CD4-positive, CD25-positive, alpha-beta regulatory T cell (primary cell): ENCODE measurements around the gene RAMAC. TPM values are rescaled to one million over a fixed set of nuclear protein-coding genes. Genes with fewer than 3 reads are reported as not detected.
A peak's percentile ranks its signal among the peaks of the same experiment; 100 is the strongest.
"Not testable (repeated sequence)": the region's sequence is repeated elsewhere in the genome, so short reads cannot be mapped to it uniquely, and the experiment has no call there.

Experiments
- ATAC-seq, 2 donors: fragments of 150-1000 bp; cut with Tn5 transposase; one replicate each; pipeline ENCODE4 v1.10.0; 2021; ENCODE audit warnings: low read depth in 2 of 2, moderate number of reproducible peaks in 2 of 2, moderate library complexity in 1 of 2
- DNase-seq, 3 donors: peaks; one replicate each; pipeline versions ENCODE4 v3.0.0 to v3.0.0-alpha.2; 2012 to 2022; ENCODE audit warnings: mixed read lengths in 1 of 3
- H3K27ac ChIP-seq: one replicate; pipeline ENCODE4 v1.7.0; 2013; ENCODE audit warnings: mild to moderate bottlenecking, low read length; ENCODE audit not compliant: insufficient read depth, poor library complexity, severe bottlenecking
- H3K27me3 ChIP-seq: one replicate; pipeline ENCODE4 v1.7.0; 2013; ENCODE audit warnings: low read length; ENCODE audit not compliant: control insufficient read depth, insufficient read depth
- H3K36me3 ChIP-seq: one replicate; pipeline ENCODE4 v1.7.0; 2013; ENCODE audit warnings: mild to moderate bottlenecking, low read length, moderate library complexity; ENCODE audit not compliant: control insufficient read depth, insufficient read depth
- H3K4me1 ChIP-seq: 2 replicates; pipeline ENCODE4 v1.7.0; 2013; ENCODE audit warnings: mild to moderate bottlenecking, low read length; ENCODE audit not compliant: insufficient read depth, control insufficient read depth, poor library complexity, severe bottlenecking
- H3K4me3 ChIP-seq: one replicate; pipeline ENCODE4 v1.7.0; 2013; ENCODE audit warnings: low read depth, mild to moderate bottlenecking, low read length, moderate library complexity
- H3K9me3 ChIP-seq, 2 experiments: 1 replicate in 1 of 2; 2 replicates in 1 of 2; pipeline ENCODE4 v1.7.0; 2013; ENCODE audit warnings: low read length in 2 of 2, mild to moderate bottlenecking in 1 of 2, moderate library complexity in 1 of 2; ENCODE audit not compliant: control insufficient read depth in 2 of 2
- H3K27ac Mint-ChIP-seq, 3 donors: one replicate each; pipeline ENCODE4 v1.8.0; 2020 to 2022; ENCODE audit warnings: mild to moderate bottlenecking in 3 of 3, mixed read lengths in 3 of 3, moderate library complexity in 2 of 3
- H3K27me3 Mint-ChIP-seq: one replicate; pipeline ENCODE4 v1.8.0; 2022; ENCODE audit warnings: mild to moderate bottlenecking, mixed read lengths
- H3K36me3 Mint-ChIP-seq: one replicate; pipeline ENCODE4 v1.8.0; 2020; ENCODE audit warnings: mixed read lengths
- H3K4me1 Mint-ChIP-seq, 4 donors: one replicate each; pipeline ENCODE4 v1.8.0; 2020 to 2022; ENCODE audit warnings: mixed read lengths in 4 of 4, mild to moderate bottlenecking in 1 of 4
- H3K4me3 Mint-ChIP-seq, 4 donors: one replicate each; pipeline ENCODE4 v1.8.0; 2020 to 2022; ENCODE audit warnings: mild to moderate bottlenecking in 4 of 4, mixed read lengths in 4 of 4, moderate library complexity in 3 of 4
- H3K9me3 Mint-ChIP-seq, 7 donors: one replicate each; pipeline ENCODE4 v1.8.0; 2020 to 2022; ENCODE audit warnings: mixed read lengths in 7 of 7, mild to moderate bottlenecking in 3 of 7, moderate library complexity in 2 of 7
- polyA plus RNA-seq, 4 donors: library from polyadenylated mRNA; unstranded; fragments of 300-500 nt; fragmentation: Illumina TruSeq; gene quantifications; one replicate each; pipeline ENCODE4 v1.2.3, GENCODE V29; 2021
- total RNA-seq: library from RNA; stranded (reverse); gene quantifications from one replicate; pipeline ENCODE4 v1.2.3, GENCODE V29; 2022

The RAMAC gene
- total and polyA plus RNA-seq, 5 donors from 2014 or later, result 23.9 to 48.1 (median 41.3) TPM

DNA sequence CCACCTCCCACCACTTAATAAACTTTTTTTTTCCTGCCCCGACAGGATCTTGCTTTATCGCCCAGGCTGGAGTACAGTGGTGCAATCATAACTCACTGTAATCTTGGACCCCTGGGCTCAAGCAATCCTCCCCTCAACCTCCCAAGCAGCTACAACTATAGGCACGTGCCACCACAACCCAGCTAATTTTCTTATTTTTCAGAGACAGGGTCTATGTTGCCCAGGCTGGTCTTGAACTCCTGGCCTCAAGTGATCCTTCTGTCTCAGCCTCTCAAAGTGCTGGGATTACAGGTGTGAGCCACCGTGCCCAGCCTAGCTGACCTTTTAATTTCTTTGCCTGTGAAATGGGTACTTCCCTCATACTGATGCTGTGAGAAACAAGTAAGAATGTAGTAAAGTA lies 29.4 kb downstream of the RAMAC start:
- no peaks in the 10 kb centered on the region for H3K9me3 ChIP-seq
- DNase-seq, result no peak
- Mint-ChIP-seq H3K27ac (no peak overlapping the region), H3K9me3 (no peaks in the 10 kb centered on the region), H3K4me1 (peaks cover 27 to 51% (median 32%) of the 10 kb centered on the region in 4 donors), H3K36me3 (peaks cover 1% of the 10 kb centered on the region), H3K27me3 (no peaks in the 10 kb centered on the region), H3K4me3 (peak overlapping the region in 1 of 4 donors; percentile 61)
- H3K36me3 ChIP-seq, result peaks cover 26% of the 10 kb centered on the region
- no peaks in the 10 kb centered on the region for H3K27me3 ChIP-seq
- H3K4me1 ChIP-seq, result peaks cover 17% of the 10 kb centered on the region
- ATAC-seq, result no peak
- H3K27ac ChIP-seq, result no peak overlapping the region
- H3K4me3 ChIP-seq, result no peak overlapping the region

GRCh38 chr15:83016906-83017305 lies 30.9 kb downstream of the RAMAC start:
- DNase-seq, result no peak
- ATAC-seq, result no peak
- Mint-ChIP-seq H3K4me3 (peak overlapping the region in 1 of 4 donors; percentile 23), H3K27me3 (no peaks in the 10 kb centered on the region), H3K4me1 (peaks cover 17 to 39% (median 24%) of the 10 kb centered on the region in 4 donors), H3K9me3 (no peaks in the 10 kb centered on the region), H3K36me3 (peaks cover 4% of the 10 kb centered on the region), H3K27ac (no peak overlapping the region)
- H3K27ac ChIP-seq, result no peak overlapping the region
- no peaks in the 10 kb centered on the region for H3K9me3 ChIP-seq
- H3K4me3 ChIP-seq, result no peak overlapping the region
- peaks cover 7% of the 10 kb centered on the region for H3K4me1 ChIP-seq
- no peaks in the 10 kb centered on the region for H3K27me3 ChIP-seq
- H3K36me3 ChIP-seq, result peaks cover 36% of the 10 kb centered on the region

- no peak for ATAC-seq
- Mint-ChIP-seq H3K27ac (no peak overlapping the region), H3K4me1 (peaks cover 5 to 26% (median 15%) of the 10 kb centered on the region in 4 donors), H3K9me3 (no peaks in the 10 kb centered on the region), H3K27me3 (no peaks in the 10 kb centered on the region), H3K4me3 (no peak overlapping the region), H3K36me3 (peaks cover 4% of the 10 kb centered on the region)
- Histone ChIP-seq H3K27ac (no peak overlapping the region), H3K9me3 (no peaks in the 10 kb centered on the region), H3K36me3 (peaks cover 36% of the 10 kb centered on the region), H3K4me1 (no peaks in the 10 kb centered on the region), H3K27me3 (no peaks in the 10 kb centered on the region), H3K4me3 (no peak overlapping the region)
- no peak for DNase-seq
Measured at GRCh38 chr15:83018436-83018835, 32.4 kb downstream of the RAMAC start.

- no peak overlapping the region for H3K4me3 Mint-ChIP-seq
- no peak overlapping the region for H3K27ac Mint-ChIP-seq
- peaks cover 38% of the 10 kb centered on the region for H3K36me3 ChIP-seq
- H3K27me3 ChIP-seq, result no peaks in the 10 kb centered on the region
- no peaks in the 10 kb centered on the region for H3K9me3 Mint-ChIP-seq
- DNase-seq (no peak), ATAC-seq (no peak)
- H3K4me1 Mint-ChIP-seq, result peaks cover 0 to 22% (median 10%) of the 10 kb centered on the region in 4 donors
- H3K4me3 ChIP-seq, result no peak overlapping the region
- peaks cover 22% of the 10 kb centered on the region for H3K36me3 Mint-ChIP-seq
- no peaks in the 10 kb centered on the region for H3K27me3 Mint-ChIP-seq
- no peaks in the 10 kb centered on the region for H3K9me3 ChIP-seq
- H3K4me1 ChIP-seq, result no peaks in the 10 kb centered on the region
- H3K27ac ChIP-seq, result no peak overlapping the region
Measured at GRCh38 chr15:83030021-83030420, 44.0 kb downstream of the RAMAC start.

GRCh38 chr15:83031234-83031633 lies 45.2 kb downstream of the RAMAC start:
- not testable (repeated sequence) for H3K4me3 ChIP-seq, H3K9me3 Mint-ChIP-seq, H3K4me3 Mint-ChIP-seq, H3K27me3 ChIP-seq, ATAC-seq, H3K27me3 Mint-ChIP-seq, H3K9me3 ChIP-seq, H3K27ac ChIP-seq, DNase-seq, H3K4me1 ChIP-seq
- peak overlapping the region in 1 of 3 donors; percentile 41 for H3K27ac Mint-ChIP-seq
- peaks cover 6 to 31% (median 17%) of the 10 kb centered on the region in 4 donors for H3K4me1 Mint-ChIP-seq
- peaks cover 31% of the 10 kb centered on the region for H3K36me3 Mint-ChIP-seq
- H3K36me3 ChIP-seq, result peaks cover 42% of the 10 kb centered on the region

- Mint-ChIP-seq H3K4me1 (peaks cover 34 to 54% (median 36%) of the 10 kb centered on the region in 4 donors), H3K27me3 (no peaks in the 10 kb centered on the region), H3K36me3 (peaks cover 54% of the 10 kb centered on the region), H3K9me3 (peaks cover 0 to 5% (median 2%) of the 10 kb centered on the region in 7 donors), H3K4me3 (no peak overlapping the region), H3K27ac (peak overlapping the region in 1 of 3 donors; percentile 40)
- DNase-seq (peak in 1 of 3 donors; percentile 41), ATAC-seq (no peak)
- peaks cover 3% of the 10 kb centered on the region for H3K4me1 ChIP-seq
- H3K9me3 ChIP-seq, result peaks cover 0 to 5% of the 10 kb centered on the region in 2 experiments
- H3K27me3 ChIP-seq, result no peaks in the 10 kb centered on the region
- H3K36me3 ChIP-seq, result peaks cover 35% of the 10 kb centered on the region
- H3K4me3 ChIP-seq, result peak overlapping the region; percentile 47
- no peak overlapping the region for H3K27ac ChIP-seq
Measured at GRCh38 chr15:83036253-83036652, 50.2 kb downstream of the RAMAC start.

DNA sequence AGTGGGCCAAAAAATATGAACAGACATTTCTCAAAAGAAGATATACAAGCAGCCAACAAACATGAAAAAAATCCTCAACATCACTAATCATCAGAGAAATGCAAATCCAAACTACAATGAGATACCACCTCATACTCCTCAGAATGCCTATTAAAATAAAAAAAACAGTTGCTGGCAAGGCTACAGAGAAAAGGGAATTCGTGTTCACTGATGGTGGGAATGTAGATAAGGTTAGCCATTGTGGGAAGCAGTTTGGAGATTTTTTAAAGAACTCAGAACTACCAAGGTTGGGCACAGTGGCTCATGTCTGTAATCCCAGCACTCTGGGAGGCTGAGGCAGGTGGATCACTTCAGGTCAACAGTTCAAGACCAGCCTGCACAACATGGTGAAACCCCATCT lies 53.2 kb downstream of the RAMAC start:
- Mint-ChIP-seq H3K9me3 (peaks cover 0 to 5% (median 2%) of the 10 kb centered on the region in 7 donors), H3K27me3 (no peaks in the 10 kb centered on the region), H3K4me1 (peaks cover 35 to 55% (median 39%) of the 10 kb centered on the region in 4 donors), H3K36me3 (peaks cover 65% of the 10 kb centered on the region), H3K4me3 (peak overlapping the region in 2 of 4 donors; percentile 10 to 11), H3K27ac (peak overlapping the region; percentile 43 to 48 (median 44))
- Histone ChIP-seq H3K27ac (no peak overlapping the region), H3K27me3 (no peaks in the 10 kb centered on the region), H3K4me3 (no peak overlapping the region), H3K9me3 (peaks cover 0 to 5% of the 10 kb centered on the region in 2 experiments), H3K4me1 (peaks cover 3% of the 10 kb centered on the region), H3K36me3 (peaks cover 49% of the 10 kb centered on the region)
- DNase-seq, result no peak
- no peak for ATAC-seq
